Tibial artery (tissue), 4 donors: ENCODE measurements around the gene ZNF326.
"Not testable (repeated sequence)": the region's sequence is repeated elsewhere in the genome, so short reads cannot be mapped to it uniquely, and the experiment has no call there.

Experiments
- DNase-seq, 2 donors: peaks; one replicate each; pipeline ENCODE4 v3.0.0-alpha.2; 2019
- H3K27ac ChIP-seq, 2 donors: fragments of 200-600 bp; sonication (generic) in 1 of 2; 1 replicate in 1 of 2; 2 replicates in 1 of 2; pipeline ENCODE4 v1.5.1; 2018 to 2019; ENCODE audit warnings: mild to moderate bottlenecking in 1 of 2
- H3K27me3 ChIP-seq, 2 donors: fragments of 200-600 bp; sonication (generic) in 1 of 2; one replicate each; pipeline versions ENCODE4 v1.5.1 to v1.6.0; 2016 to 2019
- H3K36me3 ChIP-seq, 3 donors: fragments of 200-600 bp; sonication (generic) in 2 of 3; one replicate each; pipeline ENCODE4 v1.5.1; 2016 to 2019; ENCODE audit warnings: mild to moderate bottlenecking in 2 of 3
- H3K4me1 ChIP-seq, 4 donors: fragments of 200-600 bp; sonication (generic) in 2 of 4; 1 replicate in 3 of 4; 2 replicates in 1 of 4; pipeline ENCODE4 v1.5.1; 2016 to 2019
- H3K4me3 ChIP-seq, 2 donors: fragments of 200-600 bp; sonication (generic) in 1 of 2; 1 replicate in 1 of 2; 2 replicates in 1 of 2; pipeline ENCODE4 v1.5.1; 2018 to 2019; ENCODE audit warnings: mild to moderate bottlenecking in 2 of 2
- H3K9me3 ChIP-seq, 3 donors: fragments of 200-600 bp; sonication (generic) in 1 of 3; one replicate each; pipeline ENCODE4 v1.5.1; 2016 to 2019
- CTCF ChIP-seq, 2 experiments: fragments of 200-600 bp in 1 of 2; fragments of 450-650 bp in 1 of 2; IDR thresholded peaks; one replicate each; pipeline ENCODE4 v1.5.1; 2017 to 2019; ENCODE audit warnings: antibody characterized with exemption in 2 of 2, mild to moderate bottlenecking in 1 of 2, moderate library complexity in 1 of 2
- intact Hi-C: fragments of 100-400 bp; cut with DNase I; formaldehyde crosslinking; loops from one replicate; pipeline ENCODE4 v1.15.0; 2023; ENCODE audit warnings: low total_unique reads

The ZNF326 gene

GRCh38 chr1:89994231-89994804, 592 bp upstream of the ZNF326 start:
- intact Hi-C loops, result loop anchor here (10.0 kb wide), 1 partner anchor 470 kb away; the partner anchor contains the start of gene LRRC8B
- Histone ChIP-seq H3K27ac (peak overlapping the region; percentile 90 to 92), H3K4me1 (peaks cover 0 to 33% (median 14%) of the 10 kb centered on the region in 4 donors), H3K9me3 (no peaks in the 10 kb centered on the region), H3K36me3 (no peaks in the 10 kb centered on the region), H3K27me3 (peaks cover 0 to 1% of the 10 kb centered on the region in 2 donors), H3K4me3 (peak overlapping the region; percentile 71 to 78)
- TF ChIP-seq CTCF (IDR thresholded peaks at IDR 0.05), result no peak
- DNase-seq, result peak in 1 of 2 donors; percentile 67

- no peaks in the 10 kb centered on the region for H3K9me3 ChIP-seq
- TF ChIP-seq CTCF (IDR thresholded peaks at IDR 0.05), result no peak
- H3K36me3 ChIP-seq, result no peaks in the 10 kb centered on the region
- intact Hi-C loops, result loop anchor here (10.0 kb wide), 1 partner anchor 471 kb away; the partner anchor contains the start of gene LRRC8B
- H3K4me3 ChIP-seq, result peak overlapping the region; percentile 71 to 78
- H3K27ac ChIP-seq, result peak overlapping the region; percentile 90 to 92
- peaks cover 0 to 33% (median 14%) of the 10 kb centered on the region in 4 donors for H3K4me1 ChIP-seq
- H3K27me3 ChIP-seq, result no peaks in the 10 kb centered on the region
- no peak for DNase-seq
These were observed 914 bp downstream of the ZNF326 start for GRCh38 chr1:89995598-89996449.

GRCh38 chr1:89996450-89997110, 1.7 kb downstream of the ZNF326 start:
- no peak overlapping the region for H3K27ac ChIP-seq
- no peak for DNase-seq

GRCh38 chr1:89997152-89997551, 2.2 kb downstream of the ZNF326 start:
- not testable (repeated sequence) for H3K4me3 ChIP-seq, H3K36me3 ChIP-seq, H3K27me3 ChIP-seq, DNase-seq, H3K9me3 ChIP-seq, H3K27ac ChIP-seq
- H3K4me1 ChIP-seq, result peaks cover 0 to 40% (median 14%) of the 10 kb centered on the region in 4 donors
- intact Hi-C loops, result loop anchor here (10.0 kb wide), 1 partner anchor 472 kb away; the partner anchor contains the start of gene LRRC8B

More at GRCh38 chr1:89996450-89997110, 1.7 kb downstream of the ZNF326 start:
- no peaks in the 10 kb centered on the region for H3K36me3 ChIP-seq
- peak overlapping the region; percentile 71 to 78 for H3K4me3 ChIP-seq
- no peaks in the 10 kb centered on the region for H3K9me3 ChIP-seq
- H3K27me3 ChIP-seq, result no peaks in the 10 kb centered on the region
- H3K4me1 ChIP-seq, result peaks cover 0 to 40% (median 14%) of the 10 kb centered on the region in 4 donors
- intact Hi-C loops, result loop anchor here (10.0 kb wide), 1 partner anchor 472 kb away; the partner anchor contains the start of gene LRRC8B
- TF ChIP-seq CTCF (IDR thresholded peaks at IDR 0.05), result no peak

- no peak overlapping the region for H3K4me3 ChIP-seq
- peaks cover 0 to 40% (median 14%) of the 10 kb centered on the region in 4 donors for H3K4me1 ChIP-seq
- intact Hi-C loops, result loop anchor here (10.0 kb wide), 1 partner anchor 474 kb away; the partner anchor contains the start of gene LRRC8B
- no peak overlapping the region for H3K27ac ChIP-seq
- H3K36me3 ChIP-seq, result no peaks in the 10 kb centered on the region
- no peak for TF ChIP-seq CTCF (IDR thresholded peaks at IDR 0.05)
- no peaks in the 10 kb centered on the region for H3K9me3 ChIP-seq
- DNase-seq, result no peak
- no peaks in the 10 kb centered on the region for H3K27me3 ChIP-seq
These were observed 3.4 kb downstream of the ZNF326 start for GRCh38 chr1:89998306-89998705.
